Spleen (tissue), 7 donors: Measurements from ENCODE around the gene IDH2.

Experiments used
- CTCF ChIP-seq, 11 experiments: fragments of 200-600 bp in 7 of 11; fragments of 450-650 bp in 4 of 11; sonication (generic) in 4 of 11; IDR thresholded peaks in 8 of 11; conservative IDR thresholded peaks in 3 of 11; 1 replicate in 7 of 11; 2 replicates in 4 of 11; pipeline versions ENCODE4 v1.4.0 to v1.8.0; 2016 to 2021; ENCODE audit warnings: antibody characterized with exemption in 11 of 11, inconsistent platforms in 4 of 11, mild to moderate bottlenecking in 1 of 11
- POLR2A ChIP-seq, 3 donors: fragments of 450-650 bp; IDR thresholded peaks; one replicate each; pipeline ENCODE4 v1.5.1; 2017; ENCODE audit warnings: antibody characterized with exemption in 3 of 3, mild to moderate bottlenecking in 1 of 3
- POLR2AphosphoS5 ChIP-seq, 3 donors: sonication (generic); formaldehyde crosslinking; IDR thresholded peaks; one replicate each; pipeline ENCODE4 v1.5.1; 2017; ENCODE audit warnings: antibody characterized with exemption in 3 of 3
- donor health status: DM: no; HTN: no; CAD: no; lungs with moderate emphysema.
- donor health status: DM: no; HTN: no; CAD: no.
- donor health status: DM: no; HTN: no; CAD: no.

GRCh38 chr15:90145761-90146160 is 43.5 kb upstream of the IDH2 start:
- TF ChIP-seq POLR2AphosphoS5 (IDR thresholded peaks at IDR 0.05) (no peak), CTCF (IDR thresholded peaks at IDR 0.05 in 8 of 11, conservative IDR thresholded peaks at IDR 0.05 in 3 of 11) (no peak), POLR2A (IDR thresholded peaks at IDR 0.05) (no peak)
